VCaP (cell line): ENCODE data around the gene HNRNPM.

ENCODE experiments used
- H3K27ac ChIP-seq: fragments of 450-650 bp; 2 replicates; pipeline ENCODE4 v1.5.1; 2017
- CTCF ChIP-seq: fragments of 450-650 bp; conservative IDR thresholded peaks from 2 replicates; pipeline ENCODE4 v1.5.1; 2017; ENCODE audit warnings: mild to moderate bottlenecking, moderate library complexity

HNRNPM gene

GRCh38 chr19:8468761-8469373 lies 24.1 kb downstream of the HNRNPM start:
- TF ChIP-seq CTCF, result no peak

GRCh38 chr19:8469613-8470368 lies 25.0 kb downstream of the HNRNPM start:
- TF ChIP-seq CTCF, result no peak
- no peak overlapping the region for H3K27ac ChIP-seq

More at GRCh38 chr19:8468761-8469373, 24.1 kb downstream of the HNRNPM start:
- H3K27ac ChIP-seq, result no peak overlapping the region

GRCh38 chr19:8473648-8474476 lies 29.1 kb downstream of the HNRNPM start:
- TF ChIP-seq CTCF, result no peak
- H3K27ac ChIP-seq, result no peak overlapping the region

GRCh38 chr19:8475005-8475404 lies 30.2 kb downstream of the HNRNPM start:
- no peak overlapping the region for H3K27ac ChIP-seq
- no peak for TF ChIP-seq CTCF

- H3K27ac ChIP-seq, result no peak overlapping the region
- TF ChIP-seq CTCF, result no peak
Observed at GRCh38 chr19:8476524-8476923, 31.7 kb downstream of the HNRNPM start.

GRCh38 chr19:8477889-8478288 lies 33.1 kb downstream of the HNRNPM start:
- no peak overlapping the region for H3K27ac ChIP-seq
- TF ChIP-seq CTCF, result no peak

- no peak overlapping the region for H3K27ac ChIP-seq
- TF ChIP-seq CTCF, result no peak
Observed at GRCh38 chr19:8478598-8478997, 33.8 kb downstream of the HNRNPM start.
